Measurements from ENCODE around the gene RMC1.
"Not testable (repeated sequence)": the region's sequence is repeated elsewhere in the genome, so short reads cannot be mapped to it uniquely, and the experiment has no call there.

The RMC1 gene

GRCh38 chr18:23470620-23471387, 32.5 kb upstream of the RMC1 start:
- WGBS, 2 experiments = 94 to 98% methylated on average over 2 of the region's 2 CpGs
- no peak overlapping the region for H3K27ac ChIP-seq (ENCODE audit: insufficient read depth, low read depth, low read length, poor library complexity, severe bottlenecking)
- no peaks in the 10 kb centered on the region for H3K4me1 ChIP-seq (ENCODE audit: control insufficient read depth, insufficient read depth, low read length)
- no peak overlapping the region for H3K4me3 ChIP-seq (ENCODE audit: insufficient read depth, low read depth, low read length)
- peaks cover 17% of the 10 kb centered on the region for H3K36me3 ChIP-seq (ENCODE audit: control insufficient read depth, insufficient read depth, low read length)
- H3K27me3 ChIP-seq (ENCODE audit: control insufficient read depth, insufficient read depth, low read length, poor library complexity, severe bottlenecking) = no peaks in the 10 kb centered on the region
- no peaks in the 10 kb centered on the region for H3K9me3 ChIP-seq (ENCODE audit: control insufficient read depth, low read length)

GRCh38 chr18:23471486-23471885, 31.8 kb upstream of the RMC1 start:
- Histone ChIP-seq H3K4me3 (ENCODE audit: insufficient read depth, low read depth, low read length) (no peak overlapping the region), H3K9me3 (ENCODE audit: control insufficient read depth, low read length) (no peaks in the 10 kb centered on the region), H3K36me3 (ENCODE audit: control insufficient read depth, insufficient read depth, low read length) (peaks cover 21% of the 10 kb centered on the region), H3K27ac (ENCODE audit: insufficient read depth, low read depth, low read length, poor library complexity, severe bottlenecking) (no peak overlapping the region), H3K4me1 (ENCODE audit: control insufficient read depth, insufficient read depth, low read length) (no peaks in the 10 kb centered on the region), H3K27me3 (ENCODE audit: control insufficient read depth, insufficient read depth, low read length, poor library complexity, severe bottlenecking) (no peaks in the 10 kb centered on the region)
- 94 to 95% methylated on average over 6 of the region's 6 CpGs for WGBS, 2 experiments

- H3K9me3 ChIP-seq (ENCODE audit: control insufficient read depth, low read length) = no peaks in the 10 kb centered on the region
- WGBS, 2 experiments = 87 to 97% methylated on average over 3 of the region's 3 CpGs
- no peaks in the 10 kb centered on the region for H3K27me3 ChIP-seq (ENCODE audit: control insufficient read depth, insufficient read depth, low read length, poor library complexity, severe bottlenecking)
- H3K4me1 ChIP-seq (ENCODE audit: control insufficient read depth, insufficient read depth, low read length) = no peaks in the 10 kb centered on the region
- peaks cover 31% of the 10 kb centered on the region for H3K36me3 ChIP-seq (ENCODE audit: control insufficient read depth, insufficient read depth, low read length)
- no peak overlapping the region for H3K4me3 ChIP-seq (ENCODE audit: insufficient read depth, low read depth, low read length)
- H3K27ac ChIP-seq (ENCODE audit: insufficient read depth, low read depth, low read length, poor library complexity, severe bottlenecking) = no peak overlapping the region
Observed at GRCh38 chr18:23479829-23480505, 23.3 kb upstream of the RMC1 start.

DNA sequence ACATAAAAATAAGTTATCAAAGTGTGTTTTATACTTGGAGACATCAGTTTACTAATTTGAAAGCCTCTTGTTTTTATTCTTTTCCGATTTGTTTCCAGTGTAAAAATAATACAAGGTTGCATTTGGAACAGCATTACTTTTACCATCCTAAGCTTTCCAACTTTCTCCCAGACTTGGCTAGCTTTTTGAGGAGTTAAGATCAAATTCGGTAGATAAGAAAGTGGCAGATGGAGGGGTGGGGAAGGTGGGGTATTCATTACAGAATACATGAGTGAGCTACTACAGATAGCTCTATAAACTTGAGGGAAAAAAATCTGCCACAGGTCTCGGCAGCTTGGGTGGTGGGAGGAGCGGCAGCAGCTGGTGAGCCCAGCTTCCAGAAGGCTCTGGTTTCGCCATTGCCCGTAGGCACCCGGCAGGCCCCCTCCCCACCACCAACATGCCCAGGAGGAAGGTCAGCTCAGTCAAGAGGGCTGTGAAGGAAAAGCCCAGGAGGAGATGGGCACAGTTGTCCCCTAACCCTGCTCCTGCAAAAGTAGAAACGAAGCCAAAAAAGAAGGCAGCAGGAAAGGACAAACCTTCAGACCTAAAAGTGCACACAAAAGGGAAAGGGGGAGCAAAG, 18.6 kb upstream of the RMC1 start:
- H3K27me3 ChIP-seq (ENCODE audit: control insufficient read depth, insufficient read depth, low read length, poor library complexity, severe bottlenecking) = no peaks in the 10 kb centered on the region
- 88 to 89% methylated on average over 7 to 8 of the region's 8 CpGs for WGBS, 2 experiments
- no peak overlapping the region for H3K4me3 ChIP-seq (ENCODE audit: insufficient read depth, low read depth, low read length)
- H3K36me3 ChIP-seq (ENCODE audit: control insufficient read depth, insufficient read depth, low read length) = peaks cover 13% of the 10 kb centered on the region
- H3K27ac ChIP-seq (ENCODE audit: insufficient read depth, low read depth, low read length, poor library complexity, severe bottlenecking) = no peak overlapping the region
- H3K4me1 ChIP-seq (ENCODE audit: control insufficient read depth, insufficient read depth, low read length) = no peaks in the 10 kb centered on the region
- no peaks in the 10 kb centered on the region for H3K9me3 ChIP-seq (ENCODE audit: control insufficient read depth, low read length)

- WGBS, 2 experiments = 90 to 94% methylated on average over 6 of the region's 7 CpGs
Observed at GRCh38 chr18:23485386-23485785, 17.9 kb upstream of the RMC1 start.

GRCh38 chr18:23487738-23488570, 15.4 kb upstream of the RMC1 start:
- Histone ChIP-seq H3K27ac (ENCODE audit: insufficient read depth, low read depth, low read length, poor library complexity, severe bottlenecking) (no peak overlapping the region), H3K4me3 (ENCODE audit: insufficient read depth, low read depth, low read length) (no peak overlapping the region), H3K27me3 (ENCODE audit: control insufficient read depth, insufficient read depth, low read length, poor library complexity, severe bottlenecking) (no peaks in the 10 kb centered on the region), H3K9me3 (ENCODE audit: control insufficient read depth, low read length) (no peaks in the 10 kb centered on the region), H3K36me3 (ENCODE audit: control insufficient read depth, insufficient read depth, low read length) (no peaks in the 10 kb centered on the region), H3K4me1 (ENCODE audit: control insufficient read depth, insufficient read depth, low read length) (no peaks in the 10 kb centered on the region)
- WGBS, 2 experiments = 89 to 90% methylated on average over 13 of the region's 14 CpGs

More at GRCh38 chr18:23485386-23485785, 17.9 kb upstream of the RMC1 start:
- Histone ChIP-seq H3K27ac (ENCODE audit: insufficient read depth, low read depth, low read length, poor library complexity, severe bottlenecking) (no peak overlapping the region), H3K27me3 (ENCODE audit: control insufficient read depth, insufficient read depth, low read length, poor library complexity, severe bottlenecking) (no peaks in the 10 kb centered on the region), H3K4me3 (ENCODE audit: insufficient read depth, low read depth, low read length) (no peak overlapping the region), H3K9me3 (ENCODE audit: control insufficient read depth, low read length) (no peaks in the 10 kb centered on the region), H3K4me1 (ENCODE audit: control insufficient read depth, insufficient read depth, low read length) (no peaks in the 10 kb centered on the region), H3K36me3 (ENCODE audit: control insufficient read depth, insufficient read depth, low read length) (peaks cover 7% of the 10 kb centered on the region)

DNA sequence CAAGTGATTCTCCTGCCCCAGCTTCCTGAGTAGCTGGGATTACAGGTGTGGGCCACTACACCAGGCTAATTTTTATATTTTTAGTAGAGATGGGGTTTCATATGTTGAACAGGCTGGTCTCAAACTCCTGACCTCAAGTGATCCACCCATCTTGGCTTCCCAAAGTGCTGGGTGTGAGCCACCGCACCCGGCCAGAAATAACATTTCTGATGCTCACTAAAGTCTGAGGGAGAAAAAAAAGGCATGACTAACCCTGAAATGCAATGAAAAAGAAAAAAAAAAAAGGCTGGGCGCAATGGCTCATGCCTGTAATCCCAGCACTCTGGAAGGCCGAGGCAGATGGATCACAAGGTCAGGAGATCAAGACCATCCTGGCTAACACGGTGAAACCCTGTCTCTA, 13.7 kb upstream of the RMC1 start:
- H3K4me3 ChIP-seq (ENCODE audit: insufficient read depth, low read depth, low read length); H3K36me3 ChIP-seq (ENCODE audit: control insufficient read depth, insufficient read depth, low read length); H3K27me3 ChIP-seq (ENCODE audit: control insufficient read depth, insufficient read depth, low read length, poor library complexity, severe bottlenecking); H3K4me1 ChIP-seq (ENCODE audit: control insufficient read depth, insufficient read depth, low read length); H3K9me3 ChIP-seq (ENCODE audit: control insufficient read depth, low read length); H3K27ac ChIP-seq (ENCODE audit: insufficient read depth, low read depth, low read length, poor library complexity, severe bottlenecking): not testable (repeated sequence)
- 86 to 87% methylated on average over 5 of the region's 5 CpGs for WGBS, 2 experiments

DNA sequence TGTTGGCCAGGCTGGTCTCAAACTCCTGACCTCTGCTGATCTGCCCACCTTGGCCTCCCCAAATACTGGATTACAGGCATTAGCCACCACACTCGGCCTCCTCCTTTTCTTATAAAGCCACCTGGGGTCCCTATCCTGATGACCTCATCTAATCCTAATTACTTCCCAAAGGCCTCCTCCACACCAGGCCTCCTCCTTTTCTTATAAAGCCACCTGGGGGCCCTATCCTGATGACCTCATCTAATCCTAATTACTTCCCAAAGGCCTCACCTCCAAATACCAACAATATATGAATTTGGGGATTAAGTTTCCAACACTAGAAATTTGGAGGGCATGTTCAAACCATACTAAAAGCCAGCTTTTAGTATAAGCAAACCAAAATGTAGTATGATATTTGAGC, 9.7 kb upstream of the RMC1 start:
- Histone ChIP-seq H3K4me1 (ENCODE audit: control insufficient read depth, insufficient read depth, low read length) (peaks cover 5% of the 10 kb centered on the region), H3K4me3 (ENCODE audit: insufficient read depth, low read depth, low read length) (no peak overlapping the region), H3K9me3 (ENCODE audit: control insufficient read depth, low read length) (no peaks in the 10 kb centered on the region), H3K27me3 (ENCODE audit: control insufficient read depth, insufficient read depth, low read length, poor library complexity, severe bottlenecking) (no peaks in the 10 kb centered on the region), H3K27ac (ENCODE audit: insufficient read depth, low read depth, low read length, poor library complexity, severe bottlenecking) (no peak overlapping the region), H3K36me3 (ENCODE audit: control insufficient read depth, insufficient read depth, low read length) (no peaks in the 10 kb centered on the region)
- 56 to 82% methylated on average over 1 of the region's 1 CpG for WGBS, 2 experiments

DNA sequence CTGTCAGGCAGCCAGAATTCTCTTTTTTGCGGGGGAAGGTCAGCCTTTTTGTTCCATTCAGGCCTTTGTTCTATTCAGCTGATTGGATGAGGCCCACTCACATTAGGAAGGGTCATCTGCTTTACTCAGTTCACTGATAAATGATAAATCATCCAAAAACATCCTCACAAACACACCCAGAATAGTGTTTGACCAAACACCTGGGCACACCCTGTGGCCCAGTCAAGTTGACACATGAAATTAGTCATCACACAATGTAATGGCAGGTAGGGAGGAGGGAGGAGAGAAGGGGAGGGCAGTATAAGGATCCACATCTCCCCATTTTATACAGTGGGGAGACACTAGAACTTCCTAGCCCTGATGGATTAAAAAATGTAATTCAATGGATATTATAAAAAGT, 8.3 kb upstream of the RMC1 start:
- WGBS, 2 experiments = 42 to 55% methylated on average over 1 of the region's 1 CpG
- H3K27me3 ChIP-seq (ENCODE audit: control insufficient read depth, insufficient read depth, low read length, poor library complexity, severe bottlenecking) = no peaks in the 10 kb centered on the region
- no peaks in the 10 kb centered on the region for H3K9me3 ChIP-seq (ENCODE audit: control insufficient read depth, low read length)
- no peak overlapping the region for H3K27ac ChIP-seq (ENCODE audit: insufficient read depth, low read depth, low read length, poor library complexity, severe bottlenecking)
- no peaks in the 10 kb centered on the region for H3K36me3 ChIP-seq (ENCODE audit: control insufficient read depth, insufficient read depth, low read length)
- H3K4me3 ChIP-seq (ENCODE audit: insufficient read depth, low read depth, low read length) = no peak overlapping the region
- peaks cover 5% of the 10 kb centered on the region for H3K4me1 ChIP-seq (ENCODE audit: control insufficient read depth, insufficient read depth, low read length)

All from ectodermal cell (in vitro differentiated cells).